Muscle of leg (tissue), 11 donors: Measurements from ENCODE around the gene TRPM3. TPM values are rescaled to one million over a fixed set of nuclear protein-coding genes. Genes with fewer than 3 reads are reported as not detected.

ENCODE experiments used
- DNase-seq: peaks from one replicate; pipeline ENCODE4 v3.0.0; 2013
- H3K27ac ChIP-seq: one replicate; pipeline ENCODE4 v1.5.1; 2013; ENCODE audit warnings: mild to moderate bottlenecking, low read length, control low read depth
- H3K27me3 ChIP-seq: one replicate; pipeline ENCODE4 v1.6.1; 2013; ENCODE audit warnings: low read length; ENCODE audit not compliant: control insufficient read depth, insufficient read depth
- H3K36me3 ChIP-seq: one replicate; pipeline ENCODE4 v1.6.1; 2013; ENCODE audit warnings: low read length; ENCODE audit not compliant: control insufficient read depth, insufficient read depth
- H3K4me1 ChIP-seq: one replicate; pipeline ENCODE4 v1.6.1; 2013; ENCODE audit warnings: low read length; ENCODE audit not compliant: control insufficient read depth, insufficient read depth
- H3K4me3 ChIP-seq: one replicate; pipeline ENCODE4 v1.5.1; 2013; ENCODE audit warnings: low read length, control low read depth
- H3K9me3 ChIP-seq: replicated peaks from 2 replicates; pipeline ENCODE4 v1.6.1; 2013; ENCODE audit warnings: low read depth, low read length; ENCODE audit not compliant: control insufficient read depth
- WGBS: methylation state at CpG from one replicate; pipeline ENCODE4 v1.1.5; 2013; ENCODE audit warnings: missing lambda C conversion rate; ENCODE audit not compliant: insufficient coverage; 5-methylcytosine and 5-hydroxymethylcytosine counted together
- polyA plus RNA-seq, 8 donors: library from polyadenylated mRNA; unstranded; fragments of 120-200 nt; gene quantifications; one replicate each; pipeline versions ENCODE4 v1.2.1 to v1.2.3, GENCODE V29; 2013; ENCODE audit warnings: inconsistent platforms in 1 of 8, low replicate concordance in 1 of 8; ENCODE audit not compliant: insufficient read length in 8 of 8, insufficient read depth in 1 of 8
- total RNA-seq: library from RNA; stranded (reverse); fragments of 120-200 nt; gene quantifications from one replicate; pipeline ENCODE4 v1.2.4, GENCODE V29; 2013

The TRPM3 gene
- total and polyA plus RNA-seq, 9 donors, result 0.14 to 0.66 (median 0.31) TPM

- Histone ChIP-seq H3K36me3 (no peaks in the 10 kb centered on the region), H3K9me3 (peaks cover 13% of the 10 kb centered on the region), H3K27me3 (no peaks in the 10 kb centered on the region), H3K4me3 (no peak overlapping the region), H3K27ac (no peak overlapping the region), H3K4me1 (no peaks in the 10 kb centered on the region)
- no CpG with 5 or more reads among the region's 2 CpGs for WGBS
- DNase-seq, result no peak
Observed at GRCh38 chr9:71005456-71005855, 116.0 kb downstream of the TRPM3 start.

DNA sequence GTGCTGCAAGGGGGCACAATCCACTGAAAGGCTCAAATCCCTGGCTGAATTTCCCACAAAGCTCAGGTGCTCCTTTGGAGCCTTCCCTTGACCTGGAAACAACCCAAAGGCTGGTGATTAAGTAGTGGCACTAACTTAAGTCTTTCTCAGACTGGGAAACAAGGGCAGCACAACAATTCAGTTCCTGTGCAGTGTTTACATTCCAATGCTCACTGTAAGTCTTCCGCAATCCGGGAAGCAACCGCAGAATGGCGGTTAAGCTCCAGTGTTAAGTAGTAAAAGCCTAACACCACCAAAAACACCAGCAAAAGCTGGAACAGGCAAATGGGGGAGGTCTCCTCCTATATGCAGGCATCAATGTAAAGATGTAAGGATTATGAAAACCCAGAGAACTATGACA is 117.2 kb downstream of the TRPM3 start:
- Histone ChIP-seq H3K9me3 (peaks cover 13% of the 10 kb centered on the region), H3K4me3 (no peak overlapping the region), H3K27ac (no peak overlapping the region), H3K27me3 (no peaks in the 10 kb centered on the region), H3K36me3 (no peaks in the 10 kb centered on the region), H3K4me1 (no peaks in the 10 kb centered on the region)
- no peak for DNase-seq
- no CpG with 5 or more reads among the region's 4 CpGs for WGBS

- Histone ChIP-seq H3K4me3 (no peak overlapping the region), H3K4me1 (no peaks in the 10 kb centered on the region), H3K9me3 (peaks cover 13% of the 10 kb centered on the region), H3K36me3 (no peaks in the 10 kb centered on the region), H3K27me3 (no peaks in the 10 kb centered on the region), H3K27ac (no peak overlapping the region)
- no CpG with 5 or more reads among the region's 4 CpGs for WGBS
- DNase-seq, result no peak
Observed at GRCh38 chr9:71003346-71003745, 118.1 kb downstream of the TRPM3 start.

- 83% methylated on average over 2 of the region's 5 CpGs for WGBS
- peaks cover 13% of the 10 kb centered on the region for H3K9me3 ChIP-seq
Observed at GRCh38 chr9:71001780-71002386, 119.5 kb downstream of the TRPM3 start.

GRCh38 chr9:70998962-70999361 is 122.5 kb downstream of the TRPM3 start:
- DNase-seq, result no peak
- H3K27ac ChIP-seq, result no peak overlapping the region
- no peaks in the 10 kb centered on the region for H3K27me3 ChIP-seq
- peaks cover 3% of the 10 kb centered on the region for H3K9me3 ChIP-seq
- WGBS, result no CpG with 5 or more reads among the region's 1 CpG
- no peaks in the 10 kb centered on the region for H3K4me1 ChIP-seq
- no peak overlapping the region for H3K4me3 ChIP-seq
- no peaks in the 10 kb centered on the region for H3K36me3 ChIP-seq

More at GRCh38 chr9:71001780-71002386, 119.5 kb downstream of the TRPM3 start:
- no peak overlapping the region for H3K27ac ChIP-seq
- no peaks in the 10 kb centered on the region for H3K36me3 ChIP-seq
- H3K27me3 ChIP-seq, result no peaks in the 10 kb centered on the region
- H3K4me1 ChIP-seq, result no peaks in the 10 kb centered on the region
- no peak overlapping the region for H3K4me3 ChIP-seq
- peak; percentile 2 for DNase-seq

- 11% methylated on average over 1 of the region's 4 CpGs for WGBS
- no peaks in the 10 kb centered on the region for H3K4me1 ChIP-seq
- no peaks in the 10 kb centered on the region for H3K36me3 ChIP-seq
- H3K27ac ChIP-seq, result no peak overlapping the region
- no peaks in the 10 kb centered on the region for H3K27me3 ChIP-seq
- no peak for DNase-seq
- H3K4me3 ChIP-seq, result no peak overlapping the region
- no peaks in the 10 kb centered on the region for H3K9me3 ChIP-seq
Observed at GRCh38 chr9:70995511-70995910, 125.9 kb downstream of the TRPM3 start.

GRCh38 chr9:70994582-70994981 is 126.8 kb downstream of the TRPM3 start:
- Histone ChIP-seq H3K4me3 (no peak overlapping the region), H3K36me3 (no peaks in the 10 kb centered on the region), H3K4me1 (no peaks in the 10 kb centered on the region), H3K27me3 (no peaks in the 10 kb centered on the region), H3K9me3 (no peaks in the 10 kb centered on the region), H3K27ac (no peak overlapping the region)
- WGBS, result 31% methylated on average over 2 of the region's 2 CpGs
- no peak for DNase-seq

- H3K36me3 ChIP-seq, result no peaks in the 10 kb centered on the region
- H3K9me3 ChIP-seq, result no peaks in the 10 kb centered on the region
- H3K4me3 ChIP-seq, result no peak overlapping the region
- DNase-seq, result no peak
- H3K27me3 ChIP-seq, result no peaks in the 10 kb centered on the region
- H3K27ac ChIP-seq, result no peak overlapping the region
- no peaks in the 10 kb centered on the region for H3K4me1 ChIP-seq
- WGBS, result no CpG with 5 or more reads among the region's 1 CpG
Observed at GRCh38 chr9:70988551-70988950, 132.9 kb downstream of the TRPM3 start.

- Histone ChIP-seq H3K4me3 (no peak overlapping the region), H3K27me3 (no peaks in the 10 kb centered on the region), H3K27ac (no peak overlapping the region), H3K36me3 (no peaks in the 10 kb centered on the region), H3K4me1 (no peaks in the 10 kb centered on the region), H3K9me3 (no peaks in the 10 kb centered on the region)
- no peak for DNase-seq
- WGBS, result no CpG with 5 or more reads among the region's 1 CpG
Observed at GRCh38 chr9:70987986-70988385, 133.4 kb downstream of the TRPM3 start.

DNA sequence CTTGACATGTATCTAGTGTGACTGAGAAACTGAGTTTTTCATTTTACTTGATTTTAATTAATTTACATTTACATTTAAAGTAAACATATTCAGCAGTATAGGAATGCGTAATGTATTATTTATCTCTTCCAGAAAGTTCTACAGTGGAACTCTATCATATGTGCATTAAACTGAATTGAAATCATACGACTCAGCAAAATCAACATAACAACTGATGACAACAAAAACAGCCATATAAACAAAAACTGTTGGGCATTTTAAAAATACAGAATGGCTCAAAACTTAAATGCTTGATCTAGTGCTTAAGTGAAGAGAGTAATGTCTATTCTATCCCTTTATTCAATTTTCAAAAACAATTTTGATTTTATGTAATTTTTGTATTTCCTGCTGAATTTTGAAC is 134.4 kb downstream of the TRPM3 start:
- Histone ChIP-seq H3K9me3 (no peaks in the 10 kb centered on the region), H3K4me3 (no peak overlapping the region), H3K27ac (no peak overlapping the region), H3K36me3 (no peaks in the 10 kb centered on the region), H3K4me1 (no peaks in the 10 kb centered on the region), H3K27me3 (no peaks in the 10 kb centered on the region)
- DNase-seq, result no peak
- WGBS, result no CpG with 5 or more reads among the region's 2 CpGs

- WGBS, result 100% methylated on average over 1 of the region's 1 CpG
- H3K4me3 ChIP-seq, result no peak overlapping the region
- H3K27ac ChIP-seq, result no peak overlapping the region
- no peak for DNase-seq
- no peaks in the 10 kb centered on the region for H3K36me3 ChIP-seq
- H3K9me3 ChIP-seq, result no peaks in the 10 kb centered on the region
- no peaks in the 10 kb centered on the region for H3K27me3 ChIP-seq
- no peaks in the 10 kb centered on the region for H3K4me1 ChIP-seq
Observed at GRCh38 chr9:70983723-70984295, 137.6 kb downstream of the TRPM3 start.
